AML-193 (cell line): Measurements from ENCODE around the gene FBLN5.
"Not testable (repeated sequence)": the region's sequence is repeated elsewhere in the genome, so short reads cannot be mapped to it uniquely, and the experiment has no call there.

Source experiments
- DNase-seq, 2 experiments: peaks; one replicate each; lab custom pipeline; 2025; lab: John Stamatoyannopoulos, UW

The FBLN5 gene

GRCh38 chr14:91885113-91885712 lies 62.3 kb downstream of the FBLN5 start:
- DNase-seq: no peak

- no peak for DNase-seq
Observed at GRCh38 chr14:91884664-91885063, 62.8 kb downstream of the FBLN5 start.

- no peak for DNase-seq
Observed at GRCh38 chr14:91883753-91884152, 63.7 kb downstream of the FBLN5 start.

- no peak for DNase-seq
Observed at GRCh38 chr14:91882776-91883175, 64.7 kb downstream of the FBLN5 start.

GRCh38 chr14:91882369-91882768 lies 65.1 kb downstream of the FBLN5 start:
- DNase-seq: no peak

GRCh38 chr14:91879196-91879595 lies 68.3 kb downstream of the FBLN5 start:
- no peak for DNase-seq

- DNase-seq: no peak
Observed at GRCh38 chr14:91878274-91878673, 69.2 kb downstream of the FBLN5 start.

- DNase-seq: no peak
Observed at GRCh38 chr14:91877376-91877915, 70.0 kb downstream of the FBLN5 start.

- no peak for DNase-seq
Observed at GRCh38 chr14:91876492-91876891, 71.0 kb downstream of the FBLN5 start.

GRCh38 chr14:91875525-91876286 lies 71.8 kb downstream of the FBLN5 start:
- DNase-seq: no peak

- DNase-seq: no peak
Observed at GRCh38 chr14:91873471-91874415, 73.8 kb downstream of the FBLN5 start.

- peak in 1 of 2 experiments; percentile 19 for DNase-seq
Observed at GRCh38 chr14:91872517-91873470, 74.7 kb downstream of the FBLN5 start.

- DNase-seq: no peak
Observed at GRCh38 chr14:91872011-91872501, 75.4 kb downstream of the FBLN5 start.

GRCh38 chr14:91871401-91871800 lies 76.1 kb downstream of the FBLN5 start:
- not testable (repeated sequence) for DNase-seq

GRCh38 chr14:91870890-91871289 lies 76.6 kb downstream of the FBLN5 start:
- DNase-seq: no peak

- no peak for DNase-seq
Observed at GRCh38 chr14:91870001-91870400, 77.5 kb downstream of the FBLN5 start.

- DNase-seq: no peak
Observed at GRCh38 chr14:91869556-91869955, 77.9 kb downstream of the FBLN5 start.

GRCh38 chr14:91867316-91867988 lies 80.0 kb downstream of the FBLN5 start, which contains the start of gene TC2N:
TC2N (minus strand) TSS chr14:91867536; CDS start chr14:91813769, 53,767 bp downstream.
- DNase-seq: no peak

GRCh38 chr14:91866511-91867295 lies 80.8 kb downstream of the FBLN5 start:
- no peak for DNase-seq
